OCI-LY3 (cell line): ENCODE data around the gene PDE9A.

Source experiments
- H2AFZ ChIP-seq: fragments of 200-600, 300-600 bp; shearing (Covaris generic); 2 replicates; pipeline ENCODE4 v1.6.0; 2014; ENCODE audit warnings: antibody characterized with exemption, low read depth, low read length
- H3K27ac ChIP-seq: fragments of 200-600, 300-600 bp; sonication (generic); 2 replicates; pipeline ENCODE4 v1.5.1; 2014; ENCODE audit warnings: mild to moderate bottlenecking, low read length, moderate library complexity, mixed read lengths
- H3K27me3 ChIP-seq: fragments of 200-600, 300-600 bp; sonication (generic); 2 replicates; pipeline ENCODE4 v1.6.1; 2014; ENCODE audit warnings: low read depth, low read length, mixed read lengths
- H3K36me3 ChIP-seq: fragments of 200-600, 300-600 bp; sonication (generic); replicated peaks from 2 replicates; pipeline ENCODE3; 2014; ENCODE audit warnings: low read depth, low read length, mixed read lengths
- H3K4me1 ChIP-seq: fragments of 300-600, 200-600 bp; sonication (generic); 2 replicates; pipeline ENCODE4 v1.6.1; 2014; ENCODE audit warnings: low read length, mixed read lengths
- H3K4me2 ChIP-seq: fragments of 200-600, 300-600 bp; sonication (generic); 2 replicates; pipeline ENCODE4 v1.6.1; 2014; ENCODE audit warnings: low read length, mixed read lengths
- H3K4me3 ChIP-seq: fragments of 300-600, 200-600 bp; sonication (generic); 2 replicates; pipeline ENCODE4 v1.5.1; 2014; ENCODE audit warnings: antibody characterized with exemption, mild to moderate bottlenecking, low read length, moderate library complexity
- H3K79me2 ChIP-seq: fragments of 300-600, 200-600 bp; shearing (Covaris generic); 2 replicates; pipeline ENCODE4 v1.6.1; 2014; ENCODE audit warnings: mild to moderate bottlenecking, low read length, mixed read lengths
- H3K9ac ChIP-seq: fragments of 300-600, 200-600 bp; shearing (Covaris generic); 2 replicates; pipeline ENCODE4 v1.6.0; 2014; ENCODE audit warnings: mild to moderate bottlenecking, low read length, moderate library complexity
- H3K9me3 ChIP-seq: fragments of 200-600, 300-600 bp; shearing (Covaris generic); 2 replicates; pipeline ENCODE4 v1.6.1; 2014; ENCODE audit warnings: low read length, mixed read lengths; ENCODE audit not compliant: insufficient read depth
- H4K20me1 ChIP-seq: fragments of 200-600, 300-600 bp; sonication (generic); 2 replicates; pipeline ENCODE4 v1.6.1; 2016; ENCODE audit warnings: low read length, mixed read lengths; ENCODE audit not compliant: insufficient read depth
- CTCF ChIP-seq: fragments of 200-600, 300-600 bp; sonication (generic); IDR thresholded peaks from 2 replicates; pipeline ENCODE4 v1.5.1; 2014; ENCODE audit warnings: antibody characterized with exemption, low read length, low read depth
- EZH2phosphoT487 ChIP-seq: fragments of 200-600 bp; shearing (Covaris generic); IDR thresholded peaks from 2 replicates; pipeline ENCODE4 v1.6.1; 2018; ENCODE audit warnings: antibody characterized with exemption, mixed run types, low read depth

PDE9A gene

GRCh38 chr21:42691901-42692559, 38.6 kb downstream of the PDE9A start:
- H3K36me3 ChIP-seq, result no peaks in the 10 kb centered on the region
- H3K4me3 ChIP-seq, result no peak overlapping the region
- H3K79me2 ChIP-seq, result no peaks in the 10 kb centered on the region
- TF ChIP-seq EZH2phosphoT487 (no peak), CTCF (no peak)
- H3K27ac ChIP-seq, result no peak overlapping the region
- peaks cover 10% of the 10 kb centered on the region; the same call in 1 of the 2 replicates for H3K27me3 ChIP-seq
- H3K4me1 ChIP-seq, result no peaks in the 10 kb centered on the region
- H3K4me2 ChIP-seq, result no peak overlapping the region
- H3K9me3 ChIP-seq, result no peaks in the 10 kb centered on the region
- no peak overlapping the region for H3K9ac ChIP-seq
- no peaks in the 10 kb centered on the region for H4K20me1 ChIP-seq
- H2AFZ ChIP-seq, result no peak overlapping the region

GRCh38 chr21:42692688-42693087, 39.3 kb downstream of the PDE9A start:
- H3K27ac ChIP-seq, result no peak overlapping the region
- no peaks in the 10 kb centered on the region for H3K4me1 ChIP-seq
- H2AFZ ChIP-seq, result no peak overlapping the region
- no peak overlapping the region for H3K4me3 ChIP-seq
- H3K36me3 ChIP-seq, result no peaks in the 10 kb centered on the region
- H3K9me3 ChIP-seq, result no peaks in the 10 kb centered on the region
- no peaks in the 10 kb centered on the region for H4K20me1 ChIP-seq
- TF ChIP-seq EZH2phosphoT487, result no peak
- TF ChIP-seq CTCF, result no peak
- H3K4me2 ChIP-seq, result no peak overlapping the region
- peaks cover 10% of the 10 kb centered on the region; the same call in 1 of the 2 replicates for H3K27me3 ChIP-seq
- H3K79me2 ChIP-seq, result no peaks in the 10 kb centered on the region
- H3K9ac ChIP-seq, result no peak overlapping the region

GRCh38 chr21:42694751-42695696, 41.6 kb downstream of the PDE9A start:
- H3K36me3 ChIP-seq, result no peaks in the 10 kb centered on the region
- H3K4me3 ChIP-seq, result no peak overlapping the region
- H3K4me2 ChIP-seq, result no peak overlapping the region
- no peaks in the 10 kb centered on the region for H3K4me1 ChIP-seq
- no peak overlapping the region for H3K27ac ChIP-seq
- H2AFZ ChIP-seq, result no peak overlapping the region
- no peaks in the 10 kb centered on the region for H3K79me2 ChIP-seq
- H3K9me3 ChIP-seq, result no peaks in the 10 kb centered on the region
- peaks cover 13% of the 10 kb centered on the region for H3K27me3 ChIP-seq
- no peaks in the 10 kb centered on the region for H4K20me1 ChIP-seq
- no peak overlapping the region for H3K9ac ChIP-seq
- TF ChIP-seq CTCF (no peak), EZH2phosphoT487 (no peak)

- Histone ChIP-seq H3K79me2 (no peaks in the 10 kb centered on the region), H3K4me2 (no peak overlapping the region), H4K20me1 (no peaks in the 10 kb centered on the region), H3K27ac (no peak overlapping the region), H3K9ac (no peak overlapping the region), H2AFZ (no peak overlapping the region), H3K4me1 (no peaks in the 10 kb centered on the region), H3K9me3 (no peaks in the 10 kb centered on the region), H3K4me3 (no peak overlapping the region), H3K36me3 (no peaks in the 10 kb centered on the region), H3K27me3 (peaks cover 19% of the 10 kb centered on the region)
- no peak for TF ChIP-seq CTCF
- TF ChIP-seq EZH2phosphoT487, result no peak
Measured at GRCh38 chr21:42695697-42696380, 42.4 kb downstream of the PDE9A start.
